Heart left ventricle (tissue), 13 donors: ENCODE data around the gene POMGNT2.

Source experiments
- POLR2A ChIP-seq, 2 donors: fragments of 450-650 bp; IDR thresholded peaks; one replicate each; pipeline ENCODE4 v1.6.1; 2017; ENCODE audit warnings: antibody characterized with exemption in 2 of 2, mild to moderate bottlenecking in 2 of 2, moderate library complexity in 2 of 2
- TF ChIP-seq, protein P1 (sequence below), 12 donors: fragments of 200-600 bp; sonication (generic) in 4 of 12; IDR thresholded peaks; one replicate each; pipeline versions ENCODE4 v1.5.0 to v1.8.0; 2018 to 2022; ENCODE audit warnings: antibody characterized with exemption in 12 of 12, mild to moderate bottlenecking in 5 of 12
- donor health status: ischemic (EF 13 %, LVEDD 7.1; RV severe dilation, severe dysfunction).
- donor health status: DM: no; HTN: yes; CAD: no.
- donor health status: DM: no; HTN: no; CAD: no.
- donor health status: ischemic (EF 25% LVEDD 6.9; RV normal size, moderate dysfunction).
- donor health status: ischemic (EF 25% LVEDD 5.7; RV mildly dilated, moderate dysfunction).
- donor health status: ischemic (EF 35%, LVEDD 5.7; RV mildly dilated, moderate dysfunction).
- donor health status: nonischemic (EF 11% LVEDD 7.7; RV severe dilation, severe dysfunction).
- donor health status: DM: yes; HTN: yes; CAD: no.
- donor health status: PGD.
- donor health status: ischemic (EF 29% LVEDD 5.4; RV normal size, mild dysfunction).
- donor health status: nonischemic (EF 23%, LVEDD 6.1; RV moderate dilation, normal function).

DNA sequence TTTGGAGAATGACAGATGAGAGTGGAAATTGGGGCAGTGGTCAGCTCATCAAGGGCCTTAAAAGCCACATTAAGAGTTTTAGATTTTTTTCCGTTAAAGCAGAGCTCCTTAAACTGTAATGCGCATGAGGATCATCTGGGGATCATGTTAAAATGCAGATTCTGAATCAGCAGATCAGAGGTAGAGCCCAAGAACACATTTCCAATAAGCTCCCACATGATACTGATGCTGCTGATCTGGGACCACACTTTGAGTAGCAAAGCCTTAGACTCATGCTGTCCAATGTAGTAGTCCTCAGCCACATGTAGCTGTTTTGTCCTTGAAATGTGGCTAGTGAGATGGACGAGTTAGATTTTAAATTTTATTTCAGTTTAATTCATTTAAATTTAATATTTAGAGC lies 26.3 kb upstream of the POMGNT2 start:
- TF ChIP-seq, protein P1, sequence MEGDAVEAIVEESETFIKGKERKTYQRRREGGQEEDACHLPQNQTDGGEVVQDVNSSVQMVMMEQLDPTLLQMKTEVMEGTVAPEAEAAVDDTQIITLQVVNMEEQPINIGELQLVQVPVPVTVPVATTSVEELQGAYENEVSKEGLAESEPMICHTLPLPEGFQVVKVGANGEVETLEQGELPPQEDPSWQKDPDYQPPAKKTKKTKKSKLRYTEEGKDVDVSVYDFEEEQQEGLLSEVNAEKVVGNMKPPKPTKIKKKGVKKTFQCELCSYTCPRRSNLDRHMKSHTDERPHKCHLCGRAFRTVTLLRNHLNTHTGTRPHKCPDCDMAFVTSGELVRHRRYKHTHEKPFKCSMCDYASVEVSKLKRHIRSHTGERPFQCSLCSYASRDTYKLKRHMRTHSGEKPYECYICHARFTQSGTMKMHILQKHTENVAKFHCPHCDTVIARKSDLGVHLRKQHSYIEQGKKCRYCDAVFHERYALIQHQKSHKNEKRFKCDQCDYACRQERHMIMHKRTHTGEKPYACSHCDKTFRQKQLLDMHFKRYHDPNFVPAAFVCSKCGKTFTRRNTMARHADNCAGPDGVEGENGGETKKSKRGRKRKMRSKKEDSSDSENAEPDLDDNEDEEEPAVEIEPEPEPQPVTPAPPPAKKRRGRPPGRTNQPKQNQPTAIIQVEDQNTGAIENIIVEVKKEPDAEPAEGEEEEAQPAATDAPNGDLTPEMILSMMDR (IDR thresholded peaks at IDR 0.05) = no peak
- no peak for TF ChIP-seq POLR2A (IDR thresholded peaks at IDR 0.05)
